SK-N-MC (cell line): ENCODE results near the gene SFXN2.

Source experiments
- EZH2 ChIP-seq: fragments of 200-600 bp; sonication (generic); IDR thresholded peaks from one replicate; pipeline ENCODE4 v1.6.1; 2017; ENCODE audit warnings: antibody characterized with exemption
- FOXP2 ChIP-seq: optimal IDR thresholded peaks from 2 replicates; pipeline ENCODE3; 2011; ENCODE audit warnings: mild to moderate bottlenecking, moderate library complexity; ENCODE audit not compliant: insufficient read depth; ENCODE audit errors: extremely low read length, control extremely low read depth
- POLR2AphosphoS5 ChIP-seq: IDR thresholded peaks from 2 replicates; pipeline ENCODE4 v1.6.1; 2012; ENCODE audit warnings: mild to moderate bottlenecking, low read depth, low read length, borderline replicate concordance

- no peak for TF ChIP-seq POLR2AphosphoS5
- no peak for TF ChIP-seq EZH2
- no peak for TF ChIP-seq FOXP2
These were observed 38.7 kb downstream of the SFXN2 start for GRCh38 chr10:102752934-102753664.
